LNCaP clone FGC (cell line): Measurements from ENCODE around the gene EPC1.
A peak's percentile ranks its signal among the peaks of the same experiment; 100 is the strongest.

ENCODE experiments used
- DNase-seq: peaks from one replicate; pipeline ENCODE4 v3.0.0-alpha.2; 2011; ENCODE audit warnings: low read depth
- H3K4me3 ChIP-seq: 2 replicates; pipeline ENCODE4 v1.5.1; 2011; ENCODE audit warnings: mild to moderate bottlenecking, low read depth, low read length, control low read depth
- TF ChIP-seq, protein P1 (sequence below): IDR thresholded peaks from 2 replicates; pipeline ENCODE4 v1.5.1; 2012; ENCODE audit warnings: mild to moderate bottlenecking; ENCODE audit not compliant: control insufficient read depth, insufficient read depth; ENCODE audit errors: extremely low read depth

Gene EPC1

DNA sequence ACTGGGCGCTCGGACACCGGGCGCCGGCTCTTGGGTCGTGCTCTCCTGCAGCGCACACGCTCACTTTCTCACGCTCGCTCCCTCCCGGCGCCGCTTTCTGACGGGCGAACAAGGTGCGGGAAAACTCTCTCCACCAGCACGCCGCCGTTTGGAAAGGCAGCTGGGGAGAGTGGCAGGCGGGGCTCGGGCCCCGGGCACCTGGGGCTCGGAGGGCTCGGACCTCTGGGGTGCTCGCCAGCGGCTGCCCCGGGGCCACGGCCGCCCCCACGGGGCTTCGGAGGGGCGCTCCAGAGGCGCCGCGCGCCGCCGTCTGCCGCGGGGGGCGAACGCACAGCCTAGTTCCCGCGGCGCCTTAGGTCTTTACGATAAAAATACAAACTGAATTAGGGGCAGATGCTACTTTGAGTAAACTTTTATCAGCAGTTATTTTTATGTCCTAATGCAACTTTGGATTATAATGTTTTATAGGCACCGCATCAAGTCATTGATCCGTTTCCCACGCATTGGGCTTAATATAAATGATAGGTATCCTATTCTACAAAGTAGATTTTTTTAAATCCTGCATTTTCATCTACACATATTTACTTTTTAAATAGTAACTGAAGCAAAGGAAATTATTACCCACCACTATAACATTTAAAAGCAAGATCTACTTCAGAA lies 535 bp upstream of the EPC1 start:
- TF ChIP-seq, protein P1, sequence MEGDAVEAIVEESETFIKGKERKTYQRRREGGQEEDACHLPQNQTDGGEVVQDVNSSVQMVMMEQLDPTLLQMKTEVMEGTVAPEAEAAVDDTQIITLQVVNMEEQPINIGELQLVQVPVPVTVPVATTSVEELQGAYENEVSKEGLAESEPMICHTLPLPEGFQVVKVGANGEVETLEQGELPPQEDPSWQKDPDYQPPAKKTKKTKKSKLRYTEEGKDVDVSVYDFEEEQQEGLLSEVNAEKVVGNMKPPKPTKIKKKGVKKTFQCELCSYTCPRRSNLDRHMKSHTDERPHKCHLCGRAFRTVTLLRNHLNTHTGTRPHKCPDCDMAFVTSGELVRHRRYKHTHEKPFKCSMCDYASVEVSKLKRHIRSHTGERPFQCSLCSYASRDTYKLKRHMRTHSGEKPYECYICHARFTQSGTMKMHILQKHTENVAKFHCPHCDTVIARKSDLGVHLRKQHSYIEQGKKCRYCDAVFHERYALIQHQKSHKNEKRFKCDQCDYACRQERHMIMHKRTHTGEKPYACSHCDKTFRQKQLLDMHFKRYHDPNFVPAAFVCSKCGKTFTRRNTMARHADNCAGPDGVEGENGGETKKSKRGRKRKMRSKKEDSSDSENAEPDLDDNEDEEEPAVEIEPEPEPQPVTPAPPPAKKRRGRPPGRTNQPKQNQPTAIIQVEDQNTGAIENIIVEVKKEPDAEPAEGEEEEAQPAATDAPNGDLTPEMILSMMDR: no peak

DNA sequence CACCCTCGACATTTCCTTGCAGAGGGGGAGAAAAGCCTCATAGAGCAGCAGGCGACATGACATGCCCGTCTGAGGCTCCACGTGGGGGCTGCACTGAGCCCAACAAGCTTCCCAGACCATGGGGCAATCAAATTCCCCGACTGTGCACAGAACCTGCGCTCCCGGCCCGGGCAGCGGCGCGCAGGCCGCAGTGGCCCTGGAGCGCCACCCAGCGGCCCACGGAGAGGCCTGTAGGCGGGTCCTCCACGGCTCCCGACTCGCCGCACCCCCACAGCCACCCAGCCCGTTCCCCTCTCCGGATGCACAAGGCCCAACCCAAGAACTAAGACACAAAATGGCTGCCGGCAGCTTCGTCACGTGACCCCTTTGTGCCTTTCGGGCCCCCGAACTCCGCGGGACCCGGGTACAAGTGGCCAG lies 816 bp downstream of the EPC1 start:
- DNase-seq: peak; percentile 78
- H3K4me3 ChIP-seq: peak overlapping the region; percentile 73
- TF ChIP-seq, protein P1: peak; percentile 91

More for the DNA sequence above, 535 bp upstream of the EPC1 start:
- DNase-seq: no peak
- H3K4me3 ChIP-seq: peak overlapping the region; percentile 73

DNA sequence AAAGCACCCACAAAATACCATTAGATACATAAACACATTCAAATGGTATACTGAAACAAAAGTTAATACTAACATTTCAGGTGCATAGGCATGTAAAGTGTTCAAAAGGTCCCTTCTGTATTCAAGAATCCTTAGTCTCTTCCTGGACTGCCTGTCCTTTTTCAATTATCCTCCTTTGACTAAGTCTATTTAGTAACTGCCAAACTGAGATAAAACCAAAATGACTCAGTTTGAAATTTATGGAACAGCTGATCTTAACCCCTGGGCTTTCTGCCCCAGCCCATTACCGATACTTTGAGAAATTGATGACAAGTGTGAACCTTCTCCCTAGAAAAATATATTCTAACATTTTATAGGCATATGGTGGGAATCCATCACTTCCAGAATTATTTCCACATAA lies 5.4 kb downstream of the EPC1 start:
- no peak overlapping the region for H3K4me3 ChIP-seq
- no peak for DNase-seq
- TF ChIP-seq, protein P1: no peak

DNA sequence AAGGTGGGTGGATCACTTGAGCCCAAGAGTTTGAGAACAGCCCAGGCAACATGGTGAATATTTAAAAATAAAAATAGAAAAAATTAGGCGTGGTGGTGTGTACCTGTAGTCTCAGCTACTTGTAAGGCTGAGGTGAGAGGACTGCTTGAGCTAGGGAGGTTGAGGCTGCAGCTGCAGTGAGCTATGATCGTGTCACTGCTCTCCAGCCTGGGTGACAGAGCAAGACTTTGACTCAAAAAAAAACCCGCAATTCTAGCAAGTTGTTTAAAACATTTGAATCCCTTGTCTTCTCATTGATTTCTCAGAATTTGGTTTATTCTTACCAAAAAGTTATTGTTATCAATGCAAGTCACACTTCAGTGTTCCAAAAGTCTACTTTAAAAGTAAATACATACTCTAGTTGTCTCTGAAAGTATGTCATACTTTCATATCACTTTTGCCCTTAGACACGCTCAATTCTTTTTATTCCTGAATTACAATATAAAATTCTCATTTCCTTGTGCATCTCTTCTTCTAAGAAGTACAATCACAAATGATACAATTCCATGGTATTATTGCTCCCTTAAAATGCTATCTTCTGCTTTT lies 6.3 kb downstream of the EPC1 start:
- DNase-seq: no peak
- H3K4me3 ChIP-seq: no peak overlapping the region
- TF ChIP-seq, protein P1: no peak

DNA sequence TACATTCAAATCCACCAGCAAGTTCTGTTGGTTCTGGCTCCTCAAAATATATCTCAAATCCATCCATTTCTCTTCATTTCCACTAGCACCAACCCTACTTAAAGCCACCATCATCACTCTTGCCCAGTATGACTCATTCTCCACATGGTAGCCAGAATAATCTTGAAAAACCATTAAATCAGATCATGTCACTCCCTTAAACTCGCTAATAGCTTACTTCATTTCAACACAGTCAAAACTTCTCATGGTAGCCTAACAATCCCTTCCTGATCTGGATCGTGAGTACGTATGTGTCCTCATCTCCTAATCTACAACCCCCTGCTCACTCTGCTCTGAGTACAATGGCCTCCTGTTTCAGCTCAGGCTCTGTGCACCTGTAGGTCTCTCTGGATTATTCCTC lies 8.7 kb downstream of the EPC1 start:
- DNase-seq: no peak
- H3K4me3 ChIP-seq: no peak overlapping the region
- TF ChIP-seq, protein P1: no peak

DNA sequence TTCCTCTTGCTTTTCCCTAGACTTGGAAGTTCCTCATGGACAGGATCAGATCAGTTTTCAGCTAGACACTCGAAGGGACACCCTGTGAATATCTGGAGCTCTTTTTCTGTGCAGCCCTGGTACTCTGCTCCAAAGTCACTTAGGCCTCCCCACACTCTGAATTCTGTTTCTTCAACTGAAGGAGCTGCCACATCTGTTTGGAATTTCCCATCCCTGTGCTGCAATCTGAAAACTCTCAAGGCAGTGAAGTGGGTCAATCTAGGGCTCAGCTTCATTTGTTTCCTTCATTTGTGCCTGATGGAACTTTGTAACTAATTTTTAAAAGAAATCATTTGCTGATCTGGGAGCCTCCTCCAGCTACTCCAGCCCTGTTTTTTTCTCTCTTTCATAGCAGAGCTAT lies 9.6 kb downstream of the EPC1 start:
- no peak for DNase-seq
- TF ChIP-seq, protein P1: no peak
- H3K4me3 ChIP-seq: no peak overlapping the region

DNA sequence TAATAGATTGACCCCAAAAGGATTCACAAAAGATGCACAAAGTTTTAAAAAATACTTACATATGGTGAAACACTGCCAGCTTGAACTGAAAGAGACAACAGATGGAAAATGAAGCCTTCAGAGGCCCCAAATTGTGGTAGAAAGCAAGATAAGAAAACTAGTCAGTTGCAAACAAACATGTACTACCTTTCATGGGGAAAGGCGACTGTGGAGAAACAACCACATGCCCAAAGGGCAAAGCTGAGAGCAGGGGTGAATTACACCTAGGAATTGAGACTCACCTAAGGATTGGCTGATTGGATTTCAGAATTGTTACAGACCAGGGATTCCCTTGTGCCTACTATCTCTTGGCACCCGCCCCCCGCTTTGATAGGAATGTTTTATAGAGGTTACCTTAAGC lies 13.1 kb downstream of the EPC1 start:
- DNase-seq: no peak
- TF ChIP-seq, protein P1: no peak
- H3K4me3 ChIP-seq: no peak overlapping the region
